PC-3 (cell line): ENCODE data around the gene SAPCD2.

Source experiments
- EZH2 ChIP-seq: fragments of 300-600 bp; sonication (generic); IDR thresholded peaks from one replicate; pipeline ENCODE4 v1.6.1; 2017; ENCODE audit warnings: antibody characterized with exemption, mild to moderate bottlenecking, low read length; ENCODE audit not compliant: unreplicated experiment
- EZH2phosphoT487 ChIP-seq: fragments of 300-600 bp; sonication (generic); IDR thresholded peaks from 2 replicates; pipeline ENCODE4 v1.6.1; 2018; ENCODE audit warnings: mild to moderate bottlenecking, antibody characterized with exemption, low read length, borderline replicate concordance
- TF ChIP-seq, protein P1 (sequence below): fragments of 300-600 bp; sonication (generic); conservative IDR thresholded peaks from 2 replicates; pipeline ENCODE4 v1.5.1; 2017; ENCODE audit warnings: antibody characterized with exemption, low read depth, mild to moderate bottlenecking, low read length

- TF ChIP-seq, protein P1, sequence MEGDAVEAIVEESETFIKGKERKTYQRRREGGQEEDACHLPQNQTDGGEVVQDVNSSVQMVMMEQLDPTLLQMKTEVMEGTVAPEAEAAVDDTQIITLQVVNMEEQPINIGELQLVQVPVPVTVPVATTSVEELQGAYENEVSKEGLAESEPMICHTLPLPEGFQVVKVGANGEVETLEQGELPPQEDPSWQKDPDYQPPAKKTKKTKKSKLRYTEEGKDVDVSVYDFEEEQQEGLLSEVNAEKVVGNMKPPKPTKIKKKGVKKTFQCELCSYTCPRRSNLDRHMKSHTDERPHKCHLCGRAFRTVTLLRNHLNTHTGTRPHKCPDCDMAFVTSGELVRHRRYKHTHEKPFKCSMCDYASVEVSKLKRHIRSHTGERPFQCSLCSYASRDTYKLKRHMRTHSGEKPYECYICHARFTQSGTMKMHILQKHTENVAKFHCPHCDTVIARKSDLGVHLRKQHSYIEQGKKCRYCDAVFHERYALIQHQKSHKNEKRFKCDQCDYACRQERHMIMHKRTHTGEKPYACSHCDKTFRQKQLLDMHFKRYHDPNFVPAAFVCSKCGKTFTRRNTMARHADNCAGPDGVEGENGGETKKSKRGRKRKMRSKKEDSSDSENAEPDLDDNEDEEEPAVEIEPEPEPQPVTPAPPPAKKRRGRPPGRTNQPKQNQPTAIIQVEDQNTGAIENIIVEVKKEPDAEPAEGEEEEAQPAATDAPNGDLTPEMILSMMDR, result no peak
- TF ChIP-seq EZH2, result no peak
- no peak for TF ChIP-seq EZH2phosphoT487
These were observed 4.1 kb downstream of the SAPCD2 start for GRCh38 chr9:137066096-137066861.
